ENCODE measurements around the gene GSTK1.

The GSTK1 gene

DNA sequence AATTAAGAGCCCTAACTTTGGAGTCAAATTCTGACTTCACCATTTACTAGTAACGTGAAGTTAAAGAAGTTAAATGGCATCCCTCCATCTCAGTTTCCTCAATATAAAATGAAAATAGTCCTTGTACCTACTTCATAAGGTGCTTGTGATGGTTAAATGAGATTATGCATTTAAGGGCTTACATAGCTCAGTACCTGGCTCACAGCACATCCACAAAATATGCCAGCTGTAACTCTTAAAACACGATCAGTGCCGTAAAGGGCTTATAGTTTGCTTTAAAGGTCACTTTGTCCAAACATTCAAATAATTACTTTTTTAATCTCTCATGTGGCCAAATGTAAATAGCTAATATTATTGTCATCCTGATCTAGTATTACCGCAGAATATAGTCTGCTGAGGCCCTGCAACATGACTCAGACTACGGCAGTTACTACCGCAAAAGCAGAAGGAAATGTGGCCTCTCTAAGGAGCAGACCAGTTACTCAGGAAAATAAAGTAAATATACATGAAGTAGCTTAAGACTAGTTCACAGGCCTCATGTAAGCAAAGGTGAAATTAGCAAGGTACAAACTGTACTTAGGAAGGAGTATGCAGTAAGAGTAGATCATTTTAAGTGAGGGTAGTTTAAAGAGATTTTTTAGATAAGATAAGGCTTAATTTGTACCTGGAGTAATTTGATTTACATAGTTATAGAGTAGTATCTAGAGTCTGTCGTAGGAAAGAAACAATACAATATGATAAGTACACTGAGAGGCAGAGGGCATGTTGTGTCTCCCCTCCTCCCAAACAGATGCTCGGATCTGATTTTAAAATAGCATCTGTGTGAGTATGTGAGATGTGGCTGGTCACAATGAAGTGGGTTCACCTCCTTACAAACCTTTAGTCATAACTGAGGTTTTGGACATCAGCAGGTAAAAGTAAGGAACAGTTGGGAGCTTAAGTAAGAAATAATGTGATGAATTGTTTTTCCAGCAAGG, 38.0 kb downstream of the GSTK1 start:
- peak; percentile 69 to 82 (median 77) for DNase-seq

DNA sequence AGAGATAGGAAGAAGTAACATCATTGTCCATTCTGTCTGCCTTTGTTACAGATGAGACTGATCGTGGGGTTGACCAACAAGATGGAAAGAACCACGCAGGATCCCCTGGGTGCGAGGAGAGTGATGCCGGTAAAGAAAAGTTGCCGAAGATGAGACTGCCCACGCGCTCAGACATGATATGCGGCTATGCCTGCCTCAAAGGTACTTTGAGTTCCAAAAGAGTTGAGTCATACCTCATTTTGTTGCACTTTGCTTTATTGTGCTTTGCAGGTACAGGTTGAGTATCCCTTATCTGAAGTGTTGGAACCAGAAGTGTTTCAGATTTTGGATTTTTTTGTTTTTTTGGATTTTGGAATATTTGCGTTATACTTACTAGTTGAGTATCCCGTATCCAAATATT, 40.5 kb downstream of the GSTK1 start:
- no peak for DNase-seq

DNA sequence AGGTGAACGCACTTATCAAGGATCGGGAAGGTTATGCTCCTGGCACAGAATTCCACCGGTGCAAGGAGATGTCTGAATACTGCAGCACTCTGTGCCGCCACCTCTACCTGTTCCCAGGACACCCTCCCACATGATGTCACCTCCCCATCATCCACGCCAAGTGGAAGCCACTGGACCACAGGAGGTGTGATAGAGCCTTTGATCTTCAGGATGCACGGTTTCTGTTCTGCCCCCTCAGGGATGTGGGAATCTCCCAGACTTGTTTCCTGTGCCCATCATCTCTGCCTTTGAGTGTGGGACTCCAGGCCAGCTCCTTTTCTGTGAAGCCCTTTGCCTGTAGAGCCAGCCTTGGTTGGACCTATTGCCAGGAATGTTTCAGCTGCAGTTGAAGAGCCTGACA, 41.7 kb downstream of the GSTK1 start:
- DNase-seq: no peak

DNA sequence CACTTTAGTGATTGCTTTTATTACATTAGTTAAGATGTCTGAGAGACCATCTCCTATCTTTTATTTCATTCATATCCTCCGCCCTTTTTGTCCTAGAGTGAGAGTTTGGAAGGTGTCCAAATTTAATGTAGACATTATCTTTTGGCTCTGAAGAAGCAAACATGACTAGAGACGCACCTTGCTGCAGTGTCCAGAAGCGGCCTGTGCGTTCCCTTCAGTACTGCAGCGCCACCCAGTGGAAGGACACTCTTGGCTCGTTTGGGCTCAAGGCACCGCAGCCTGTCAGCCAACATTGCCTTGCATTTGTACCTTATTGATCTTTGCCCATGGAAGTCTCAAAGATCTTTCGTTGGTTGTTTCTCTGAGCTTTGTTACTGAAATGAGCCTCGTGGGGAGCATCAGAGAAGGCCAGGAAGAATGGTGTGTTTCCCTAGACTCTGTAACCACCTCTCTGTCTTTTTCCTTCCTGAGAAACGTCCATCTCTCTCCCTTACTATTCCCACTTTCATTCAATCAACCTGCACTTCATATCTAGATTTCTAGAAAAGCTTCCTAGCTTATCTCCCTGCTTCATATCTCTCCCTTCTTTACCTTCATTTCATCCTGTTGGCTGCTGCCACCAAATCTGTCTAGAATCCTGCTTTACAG, 42.3 kb downstream of the GSTK1 start:
- peak; percentile 76 to 89 (median 81) for DNase-seq

DNA sequence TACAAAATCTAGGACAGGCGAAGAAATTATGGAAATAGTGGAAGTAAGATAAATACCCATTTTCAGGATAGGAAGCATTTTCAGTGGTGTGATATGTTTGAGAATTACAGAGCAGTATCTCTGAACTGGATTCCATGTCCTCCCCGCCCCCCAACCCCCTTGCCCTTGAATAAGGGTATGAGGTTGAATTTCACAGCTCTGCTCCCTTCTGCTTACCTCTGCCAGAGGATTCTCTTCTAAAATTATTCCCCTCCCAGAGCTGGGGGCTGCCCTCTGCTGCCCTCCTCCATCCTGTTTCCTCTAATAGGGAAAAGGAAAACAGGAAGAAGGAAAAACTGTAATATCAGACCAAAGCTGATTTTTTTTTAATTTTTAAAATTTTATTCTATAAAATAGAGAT, 45.4 kb downstream of the GSTK1 start:
- no peak for DNase-seq

DNA sequence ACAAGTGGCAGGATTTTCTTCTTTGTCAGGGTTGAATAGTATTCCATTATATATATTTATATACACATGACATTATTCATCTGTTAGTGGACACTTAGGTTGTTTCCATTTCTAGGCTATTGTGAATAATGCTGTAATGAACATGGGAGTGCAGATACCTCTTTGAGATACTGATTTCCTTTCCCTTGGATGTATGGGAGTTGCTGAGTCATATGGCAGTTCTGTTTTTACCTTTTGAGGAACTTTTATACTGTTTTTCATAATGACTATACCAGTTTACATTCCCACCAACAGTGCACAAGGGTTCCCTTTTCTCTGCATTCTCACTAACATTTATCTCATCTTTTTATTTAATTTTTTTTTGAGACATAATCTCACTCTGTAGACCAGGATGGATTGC, 50.9 kb downstream of the GSTK1 start:
- DNase-seq: peak; percentile 46 to 70 (median 65)

DNA sequence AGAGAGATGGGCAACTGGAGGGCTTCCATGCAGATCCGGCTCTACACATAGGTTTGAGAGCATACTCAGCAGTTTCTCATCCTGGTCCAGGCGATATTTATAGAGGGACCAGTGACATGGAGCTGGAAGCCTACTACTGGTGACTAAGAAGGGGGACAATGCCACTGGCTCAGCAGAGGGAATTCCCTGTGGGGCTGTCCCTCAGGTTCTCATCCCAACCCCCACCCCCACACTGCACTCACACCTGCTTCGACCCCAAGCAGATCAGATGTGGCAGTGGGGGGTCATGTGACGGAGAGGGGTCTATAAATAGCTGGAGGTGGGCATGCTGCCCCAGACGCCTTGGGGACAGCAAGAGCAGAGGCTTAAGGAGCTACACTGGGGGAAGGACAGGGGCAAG, 52.5 kb downstream of the GSTK1 start, which contains the start of gene CLCN1:
CLCN1 (plus strand) TSS at position 336 of the 400 bp plus-strand sequence. CDS start 102 bp downstream, outside the sequence.
- peak; percentile 38 to 63 (median 56) for DNase-seq

DNA sequence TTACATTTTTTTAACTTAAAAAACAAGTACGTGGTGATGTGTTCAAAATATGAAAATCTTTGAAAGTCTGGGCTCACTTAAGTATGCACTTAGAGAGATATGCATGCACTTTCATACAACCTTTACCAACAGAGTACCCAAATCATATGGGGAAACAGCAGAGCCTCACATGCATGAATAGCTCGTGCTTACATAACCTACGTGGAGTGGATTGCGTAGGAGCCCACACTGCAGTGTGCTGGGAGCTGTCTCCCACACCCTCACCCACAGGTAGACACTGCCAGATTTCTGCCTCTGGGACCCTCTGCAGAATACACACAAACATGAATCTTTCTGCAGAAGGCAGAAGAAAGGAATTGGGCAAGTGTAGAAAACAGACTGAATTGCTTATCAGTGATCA, 53.3 kb downstream of the GSTK1 start:
- peak in 1 of 3 donors; percentile 30 for DNase-seq

DNA sequence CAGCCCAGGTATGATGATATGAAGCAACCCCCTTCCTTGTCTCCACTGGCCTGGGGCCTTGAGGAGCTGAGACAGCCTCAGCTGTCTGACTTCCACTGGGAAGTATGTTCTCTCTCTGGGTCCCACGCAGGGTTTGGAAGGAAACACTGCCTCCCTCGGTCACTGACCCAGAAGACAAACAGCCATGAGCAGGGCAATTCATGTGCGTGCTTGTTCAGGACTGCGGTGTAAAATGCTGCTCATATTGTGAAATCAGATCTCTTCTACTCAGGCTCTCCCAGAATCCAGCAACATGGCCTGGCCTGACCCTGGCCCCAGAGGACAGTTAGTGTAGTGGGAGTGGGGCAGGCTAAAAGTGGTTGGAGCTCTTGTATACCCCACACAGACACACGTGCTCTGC, 55.4 kb downstream of the GSTK1 start:
- DNase-seq: peak; percentile 58 to 62 (median 61)
